Measurements from ENCODE around the gene POLR2F.
"Not testable (repeated sequence)": the region's sequence is repeated elsewhere in the genome, so short reads cannot be mapped to it uniquely, and the experiment has no call there.

The POLR2F gene

DNA sequence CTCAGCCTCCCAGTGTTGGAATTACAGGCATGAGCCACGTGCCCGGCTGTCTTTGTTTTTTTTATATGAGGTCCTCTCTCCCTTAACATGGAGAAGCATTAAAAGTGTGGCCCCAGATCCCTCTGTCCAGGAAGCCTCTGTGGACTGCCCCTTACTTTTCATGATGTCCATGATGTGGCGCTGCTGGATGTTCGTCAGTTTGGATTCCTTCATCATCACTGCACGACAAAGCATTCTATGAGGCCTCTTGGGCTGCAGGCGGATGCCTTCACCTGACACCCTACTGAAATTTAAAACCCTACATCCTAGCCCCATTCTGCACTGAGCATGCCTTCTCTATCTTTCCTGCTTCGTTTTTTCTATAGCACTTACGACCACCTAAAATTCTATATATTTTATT, 2.2 kb upstream of the POLR2F start:
- peaks cover 16 to 28% (median 23%) of the 10 kb centered on the region in 11 experiments for H3K27me3 ChIP-seq
- H3K27ac ChIP-seq: no peak overlapping the region
- TF ChIP-seq Cebpa-rat (IDR thresholded peaks at IDR 0.05): no peak
- no peak overlapping the region for H3K4me3 ChIP-seq
- peaks cover 0 to 9% (median 5%) of the 10 kb centered on the region in 11 experiments; a peak in 15 of 22 replicates for H3K36me3 ChIP-seq
- H3K4me1 ChIP-seq: peaks cover 18 to 33% (median 22%) of the 10 kb centered on the region in 10 experiments
- no peak overlapping the region for H3K4me2 ChIP-seq
- H3K9me3 ChIP-seq (replicated peaks in 1 of 11): no peaks in the 10 kb centered on the region
- peaks cover 0 to 24% (median 0%) of the 10 kb centered on the region in 11 experiments; a peak in 6 of 22 replicates for H4K20me1 ChIP-seq
- H3K9ac ChIP-seq: no peak overlapping the region

DNA sequence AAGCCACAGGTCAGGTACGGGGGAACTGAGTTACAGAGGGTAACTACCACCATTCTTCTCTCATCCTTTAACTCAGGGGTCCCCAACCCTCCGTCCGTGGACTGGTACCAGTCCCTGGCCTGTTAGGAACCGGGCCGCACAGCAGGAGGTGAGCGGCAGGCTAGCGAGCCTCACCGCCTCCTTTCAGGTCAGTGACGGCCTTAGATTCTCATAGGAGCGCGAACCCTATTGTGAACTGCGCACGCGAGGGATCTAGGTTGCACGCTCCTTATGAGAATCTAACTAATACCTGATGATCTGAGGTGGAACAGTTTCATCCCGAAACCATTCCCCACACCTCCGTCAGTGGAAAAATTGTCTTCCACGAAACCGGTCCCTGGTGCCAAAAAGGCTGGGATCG, 870 bp upstream of the POLR2F start:
- Histone ChIP-seq H4K20me1 (peaks cover 0 to 38% (median 11%) of the 10 kb centered on the region in 11 experiments; a peak in 12 of 22 replicates), H3K9ac (peak overlapping the region in 9 of 11 experiments; percentile 88 to 96 (median 90); a peak in 15 of 22 replicates), H3K4me2 (peak overlapping the region; percentile 83 to 98 (median 92)), H3K27me3 (peaks cover 16 to 28% (median 23%) of the 10 kb centered on the region in 11 experiments), H3K36me3 (peaks cover 11 to 22% (median 18%) of the 10 kb centered on the region in 11 experiments), H3K4me3 (peak overlapping the region; percentile 82 to 99 (median 94); a peak in 17 of 20 replicates), H3K4me1 (peaks cover 18 to 33% (median 22%) of the 10 kb centered on the region in 10 experiments), H3K27ac (peak overlapping the region in 1 of 11 experiments; percentile 83; a peak in 1 of 22 replicates)
- not testable (repeated sequence) for H3K9me3 ChIP-seq (replicated peaks in 1 of 11)

DNA sequence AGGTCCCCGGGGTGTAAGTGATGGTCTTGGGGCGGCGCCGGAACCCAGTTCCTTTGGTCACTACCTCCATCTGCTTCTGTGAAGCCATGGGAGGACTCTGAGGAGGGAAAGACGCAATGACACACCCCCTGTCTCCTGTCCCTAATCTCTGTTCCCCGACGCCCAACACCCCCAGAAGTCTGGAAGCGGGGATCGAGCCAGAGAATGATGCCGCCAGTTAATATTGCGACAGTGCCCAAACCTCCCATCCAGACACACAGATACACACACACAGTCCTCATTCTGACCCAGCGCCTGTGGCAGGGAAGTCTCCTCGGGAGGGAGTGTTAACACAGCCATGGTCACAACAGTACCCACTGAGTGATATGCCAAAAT, 450 bp upstream of the POLR2F start:
- Histone ChIP-seq H3K27me3 (peaks cover 16 to 28% (median 23%) of the 10 kb centered on the region in 11 experiments), H3K36me3 (peaks cover 16 to 26% (median 22%) of the 10 kb centered on the region in 11 experiments), H3K4me2 (peak overlapping the region; percentile 83 to 98 (median 92)), H3K4me1 (peaks cover 18 to 33% (median 22%) of the 10 kb centered on the region in 10 experiments), H3K27ac (peak overlapping the region in 2 of 11 experiments; percentile 79 to 83; a peak in 2 of 22 replicates), H4K20me1 (peaks cover 0 to 42% (median 15%) of the 10 kb centered on the region in 11 experiments; a peak in 12 of 22 replicates), H3K9ac (peak overlapping the region; percentile 88 to 96 (median 90); a peak in 21 of 22 replicates), H3K4me3 (peak overlapping the region; percentile 82 to 99 (median 94)), H3K9me3 (replicated peaks in 1 of 11) (no peaks in the 10 kb centered on the region)
- no peak for TF ChIP-seq Cebpa-rat (IDR thresholded peaks at IDR 0.05)

DNA sequence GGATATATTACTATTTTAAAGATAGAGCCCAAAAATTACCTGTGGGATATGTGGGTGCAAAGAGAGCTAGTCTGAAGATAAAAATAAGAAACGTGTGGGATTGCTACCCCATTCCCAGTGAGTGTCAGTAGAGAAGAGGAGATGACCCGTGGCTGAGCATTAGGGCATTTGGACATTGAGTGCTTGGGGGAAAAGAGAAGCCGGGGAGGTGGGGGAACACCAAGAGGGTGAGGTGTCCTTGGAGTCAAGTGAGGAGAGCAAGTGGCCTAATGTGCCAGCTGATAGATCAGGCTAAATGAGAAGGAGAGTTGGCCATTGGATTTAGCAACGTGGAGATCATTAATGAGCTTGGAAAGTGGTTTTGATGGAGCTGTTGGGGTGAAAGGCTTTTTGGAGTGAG, 1.2 kb downstream of the POLR2F start:
- Histone ChIP-seq H4K20me1 (peaks cover 0 to 55% (median 18%) of the 10 kb centered on the region in 11 experiments; a peak in 12 of 22 replicates), H3K36me3 (peaks cover 32 to 43% (median 38%) of the 10 kb centered on the region in 11 experiments), H3K9ac (peak overlapping the region; percentile 88 to 96 (median 90); a peak in 21 of 22 replicates), H3K27ac (peak overlapping the region in 3 of 11 experiments; percentile 82 to 84 (median 83); a peak in 3 of 22 replicates), H3K4me2 (peak overlapping the region; percentile 83 to 98 (median 91)), H3K4me1 (peaks cover 18 to 32% (median 22%) of the 10 kb centered on the region in 10 experiments), H3K27me3 (peaks cover 16 to 28% (median 23%) of the 10 kb centered on the region in 11 experiments), H3K4me3 (peak overlapping the region; percentile 82 to 99 (median 94)), H3K9me3 (replicated peaks in 1 of 11) (no peaks in the 10 kb centered on the region)
- no peak for TF ChIP-seq Cebpa-rat (IDR thresholded peaks at IDR 0.05)

DNA sequence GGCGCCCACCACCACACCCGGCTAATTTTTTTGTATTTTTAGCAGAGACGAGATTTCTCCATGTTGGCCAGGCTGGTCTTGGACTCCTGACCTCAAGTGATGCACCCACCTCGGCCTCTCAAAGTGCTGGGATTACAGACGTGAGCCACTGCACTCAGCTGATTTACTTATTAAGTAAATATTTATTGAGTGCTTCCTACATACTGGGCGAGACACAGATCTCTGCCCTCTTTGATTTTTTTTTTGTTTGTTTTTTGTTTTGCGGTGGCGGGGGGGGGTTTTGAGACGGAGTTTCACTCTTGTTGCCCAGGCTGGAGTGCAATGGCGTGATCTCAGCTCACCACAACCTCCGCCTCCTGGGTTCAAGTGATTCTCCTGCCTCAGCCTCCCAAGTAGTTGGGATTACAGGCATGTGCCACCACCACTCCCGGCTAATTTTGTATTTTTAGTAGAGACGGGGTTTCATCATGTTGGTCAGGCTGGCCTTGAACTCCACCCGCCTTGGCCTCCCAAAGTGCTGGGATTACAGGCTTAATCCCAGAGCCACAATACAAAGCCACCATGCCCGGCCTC, 2.4 kb downstream of the POLR2F start:
- peaks cover 44 to 55% (median 51%) of the 10 kb centered on the region in 11 experiments for H3K36me3 ChIP-seq

DNA sequence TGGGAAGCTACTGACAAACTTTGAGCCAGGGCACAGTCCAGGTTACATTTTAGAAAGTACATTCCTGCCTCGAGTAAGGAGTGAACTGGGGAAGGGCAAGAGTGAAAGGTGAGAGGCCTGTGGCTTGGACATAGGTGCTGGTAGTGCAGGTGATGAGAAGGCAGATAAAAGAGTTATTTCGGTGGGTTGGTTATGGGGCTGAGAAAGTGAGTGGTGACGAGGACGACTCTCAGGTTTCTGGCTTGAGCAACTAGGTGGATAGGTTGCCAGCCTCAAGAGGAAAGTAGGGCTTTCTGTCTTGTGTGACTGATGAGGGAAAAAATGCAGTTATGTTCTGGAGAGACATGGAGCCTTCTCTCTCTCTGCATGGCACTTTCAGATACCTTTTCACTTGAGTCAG, 3.7 kb downstream of the POLR2F start:
- H3K4me2 ChIP-seq: no peak overlapping the region
- peaks cover 6 to 12% (median 11%) of the 10 kb centered on the region in 11 experiments for H3K27me3 ChIP-seq
- H4K20me1 ChIP-seq: peaks cover 0 to 70% (median 25%) of the 10 kb centered on the region in 11 experiments; a peak in 12 of 22 replicates
- peak overlapping the region in 2 of 11 experiments; percentile 22 to 24; a peak in 2 of 22 replicates for H3K9ac ChIP-seq
- no peak for TF ChIP-seq Cebpa-rat (IDR thresholded peaks at IDR 0.05)
- no peaks in the 10 kb centered on the region for H3K9me3 ChIP-seq (replicated peaks in 1 of 11)
- H3K4me3 ChIP-seq: no peak overlapping the region
- H3K36me3 ChIP-seq: peaks cover 57 to 68% (median 64%) of the 10 kb centered on the region in 11 experiments
- no peak overlapping the region for H3K27ac ChIP-seq
- peaks cover 18 to 24% (median 21%) of the 10 kb centered on the region in 10 experiments for H3K4me1 ChIP-seq

More for the DNA sequence above, 2.4 kb downstream of the POLR2F start:
- not testable (repeated sequence) for H3K9ac ChIP-seq; H3K27ac ChIP-seq; H3K9me3 ChIP-seq (replicated peaks in 1 of 11); H3K4me3 ChIP-seq; H3K4me2 ChIP-seq
- Histone ChIP-seq H3K4me1 (peaks cover 18 to 24% (median 21%) of the 10 kb centered on the region in 10 experiments), H3K27me3 (peaks cover 16 to 25% (median 23%) of the 10 kb centered on the region in 11 experiments), H4K20me1 (peaks cover 0 to 57% (median 18%) of the 10 kb centered on the region in 11 experiments; a peak in 12 of 22 replicates)

DNA sequence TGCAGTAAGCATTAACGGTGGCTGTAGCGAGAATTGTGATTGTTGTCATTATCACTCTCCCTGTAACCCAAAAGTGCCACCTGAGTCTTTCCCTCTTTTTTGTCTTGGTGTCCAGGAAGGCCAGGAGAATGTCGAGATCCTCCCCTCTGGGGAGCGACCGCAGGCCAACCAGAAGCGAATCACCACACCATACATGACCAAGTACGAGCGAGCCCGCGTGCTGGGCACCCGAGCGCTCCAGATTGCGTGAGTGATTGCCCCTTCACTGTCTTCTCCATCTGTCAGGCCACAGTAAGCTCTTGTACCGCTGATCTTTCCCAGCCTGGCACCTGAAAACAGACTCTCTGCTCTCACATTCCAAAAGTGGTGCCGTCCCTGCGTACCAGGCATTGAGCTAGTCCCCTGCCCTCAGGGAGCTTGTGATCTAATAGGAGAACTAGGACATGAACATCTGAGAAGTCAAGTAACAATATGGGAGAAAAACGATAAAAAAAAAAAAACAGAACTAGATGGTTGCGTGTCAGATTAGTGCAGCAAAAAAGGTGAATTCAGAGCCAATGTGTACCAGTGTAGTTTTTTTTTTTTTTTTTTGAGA, 5.8 kb downstream of the POLR2F start:
- no peaks in the 10 kb centered on the region for H3K27me3 ChIP-seq
- peaks cover 75 to 88% (median 84%) of the 10 kb centered on the region in 11 experiments for H3K36me3 ChIP-seq
- peaks cover 8 to 14% (median 11%) of the 10 kb centered on the region in 10 experiments for H3K4me1 ChIP-seq
- H3K9me3 ChIP-seq (replicated peaks in 1 of 11): no peaks in the 10 kb centered on the region
- peaks cover 0 to 83% (median 38%) of the 10 kb centered on the region in 11 experiments; a peak in 15 of 22 replicates for H4K20me1 ChIP-seq
- TF ChIP-seq Cebpa-rat (IDR thresholded peaks at IDR 0.05): no peak
- no peak overlapping the region for H3K27ac ChIP-seq
- H3K4me3 ChIP-seq: no peak overlapping the region
- no peak overlapping the region for H3K9ac ChIP-seq
- no peak overlapping the region for H3K4me2 ChIP-seq

DNA sequence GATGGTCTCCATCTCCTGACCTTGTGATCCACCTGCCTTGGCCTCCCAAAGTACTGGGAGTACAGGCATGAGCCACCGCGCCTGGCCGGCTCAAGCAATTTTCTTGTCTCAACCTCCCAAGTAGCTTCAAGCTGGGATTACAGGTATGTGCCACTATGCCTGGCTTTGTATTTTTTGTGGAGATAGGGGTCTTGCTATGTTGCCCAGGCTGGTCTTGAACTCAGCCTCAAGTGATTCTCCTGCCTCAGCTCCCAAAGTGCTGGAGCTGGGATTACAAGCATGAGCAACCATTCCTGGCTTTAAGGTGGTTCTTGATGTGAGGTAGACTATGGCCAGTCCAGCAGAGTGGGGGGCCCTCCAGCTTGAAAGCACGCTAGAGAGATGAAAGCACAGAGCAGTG, 7.6 kb downstream of the POLR2F start:
- peaks cover 0 to 89% (median 55%) of the 10 kb centered on the region in 11 experiments; a peak in 20 of 22 replicates for H4K20me1 ChIP-seq
- H3K4me1 ChIP-seq: no peaks in the 10 kb centered on the region
- H3K4me2 ChIP-seq: no peak overlapping the region
- H3K9ac ChIP-seq: no peak overlapping the region; a peak in 1 of 22 replicates
- H3K4me3 ChIP-seq: no peak overlapping the region
- H3K27me3 ChIP-seq: no peaks in the 10 kb centered on the region
- TF ChIP-seq Cebpa-rat (IDR thresholded peaks at IDR 0.05): no peak
- H3K36me3 ChIP-seq: peaks cover 84 to 97% (median 95%) of the 10 kb centered on the region in 11 experiments
- H3K27ac ChIP-seq: no peak overlapping the region
- no peaks in the 10 kb centered on the region for H3K9me3 ChIP-seq (replicated peaks in 1 of 11)
